Sigmoid colon (tissue), 4 donors: ENCODE data around the gene GSG1L.

Experiments used
- CTCF ChIP-seq, 4 experiments: fragments of 450-650 bp in 3 of 4; fragments of 200-600 bp in 1 of 4; IDR thresholded peaks; one replicate each; pipeline ENCODE4 v1.5.1; 2016 to 2019; ENCODE audit warnings: antibody characterized with exemption in 4 of 4, mild to moderate bottlenecking in 3 of 4, moderate library complexity in 2 of 4
- EP300 ChIP-seq, 4 donors: sonication (generic); formaldehyde crosslinking; IDR thresholded peaks; one replicate each; pipeline ENCODE4 v1.6.1; 2017; ENCODE audit warnings: antibody characterized with exemption in 4 of 4
- POLR2A ChIP-seq, 2 donors: fragments of 450-650 bp; IDR thresholded peaks; one replicate each; pipeline ENCODE4 v1.6.1; 2016; ENCODE audit warnings: antibody characterized with exemption in 2 of 2, mild to moderate bottlenecking in 2 of 2, moderate library complexity in 2 of 2
- POLR2AphosphoS5 ChIP-seq, 4 donors: sonication (generic); formaldehyde crosslinking; IDR thresholded peaks; one replicate each; pipeline ENCODE4 v1.6.1; 2017; ENCODE audit warnings: antibody characterized with exemption in 4 of 4

GRCh38 chr16:27789150-27789549 is 274.4 kb downstream of the GSG1L start:
- TF ChIP-seq CTCF (IDR thresholded peaks at IDR 0.05) = no peak
- TF ChIP-seq EP300 (IDR thresholded peaks at IDR 0.05) = no peak
- TF ChIP-seq POLR2A (IDR thresholded peaks at IDR 0.05) = no peak
- TF ChIP-seq POLR2AphosphoS5 (IDR thresholded peaks at IDR 0.05) = no peak
